Measurements from ENCODE around the gene ZNF593OS. TPM values are rescaled to one million over a fixed set of nuclear protein-coding genes. Genes with fewer than 3 reads are reported as not detected.
A peak's percentile ranks its signal among the peaks of the same experiment; 100 is the strongest.

ZNF593OS gene
- total and polyA plus RNA-seq, 8 donors, result 1.0 to 3.2 (median 1.2) TPM; not detected in 2

DNA sequence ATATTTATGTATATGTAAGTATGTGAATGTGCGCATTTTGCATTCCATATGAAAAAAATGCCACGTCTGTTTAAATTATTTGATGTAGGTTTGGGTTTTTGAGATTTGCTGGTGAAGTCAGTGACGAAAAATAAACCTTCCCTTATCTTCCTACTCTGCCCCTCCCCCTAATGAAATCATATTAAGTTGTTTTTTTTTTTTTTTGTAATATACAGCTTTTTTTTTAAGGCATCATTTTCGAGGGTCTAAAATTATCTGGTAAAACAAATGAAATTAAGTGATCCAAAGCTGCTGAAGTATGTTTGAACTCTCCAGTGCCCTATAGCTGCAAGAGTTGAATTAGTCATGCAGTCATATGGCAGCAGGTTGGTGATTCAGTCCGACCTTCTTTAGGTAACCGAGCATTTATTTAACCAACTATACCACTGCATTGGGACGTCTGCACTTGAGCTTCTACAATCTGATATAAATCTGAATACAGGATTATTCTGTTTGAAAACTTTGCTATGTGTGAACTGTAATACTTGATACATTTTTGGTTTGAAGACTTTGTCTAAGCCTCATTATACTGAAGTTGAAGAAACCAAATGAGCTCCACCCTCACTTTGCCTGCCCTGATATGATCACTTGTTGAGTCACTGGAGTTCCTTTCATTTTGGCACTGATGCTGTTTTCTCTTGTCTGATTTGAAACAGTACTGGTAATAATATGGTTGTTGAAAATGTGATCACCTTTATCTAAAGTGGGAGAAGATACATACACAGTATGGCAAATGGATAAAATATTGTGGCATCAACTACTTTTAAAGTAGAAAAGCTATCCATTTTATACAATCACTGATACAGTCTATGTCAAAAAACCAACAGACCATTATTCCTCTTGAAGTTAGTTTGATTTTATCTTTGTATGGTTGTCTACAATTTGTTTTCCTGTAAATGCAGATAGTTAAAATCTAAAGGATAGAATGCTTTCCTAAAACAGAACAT is 48.4 kb downstream of the ZNF593OS start:
- Histone ChIP-seq H3K27ac (peak overlapping the region in 1 of 2 donors; percentile 74), H3K4me1 (peaks cover 5 to 81% of the 10 kb centered on the region in 2 donors), H3K4me3 (no peak overlapping the region)

GRCh38 chr1:26121854-26122773 is 49.5 kb downstream of the ZNF593OS start:
- no peak overlapping the region for H3K4me3 ChIP-seq
- DNase-seq, result no peak
- no peaks in the 10 kb centered on the region for H3K9me3 ChIP-seq
- TF ChIP-seq, protein P1, sequence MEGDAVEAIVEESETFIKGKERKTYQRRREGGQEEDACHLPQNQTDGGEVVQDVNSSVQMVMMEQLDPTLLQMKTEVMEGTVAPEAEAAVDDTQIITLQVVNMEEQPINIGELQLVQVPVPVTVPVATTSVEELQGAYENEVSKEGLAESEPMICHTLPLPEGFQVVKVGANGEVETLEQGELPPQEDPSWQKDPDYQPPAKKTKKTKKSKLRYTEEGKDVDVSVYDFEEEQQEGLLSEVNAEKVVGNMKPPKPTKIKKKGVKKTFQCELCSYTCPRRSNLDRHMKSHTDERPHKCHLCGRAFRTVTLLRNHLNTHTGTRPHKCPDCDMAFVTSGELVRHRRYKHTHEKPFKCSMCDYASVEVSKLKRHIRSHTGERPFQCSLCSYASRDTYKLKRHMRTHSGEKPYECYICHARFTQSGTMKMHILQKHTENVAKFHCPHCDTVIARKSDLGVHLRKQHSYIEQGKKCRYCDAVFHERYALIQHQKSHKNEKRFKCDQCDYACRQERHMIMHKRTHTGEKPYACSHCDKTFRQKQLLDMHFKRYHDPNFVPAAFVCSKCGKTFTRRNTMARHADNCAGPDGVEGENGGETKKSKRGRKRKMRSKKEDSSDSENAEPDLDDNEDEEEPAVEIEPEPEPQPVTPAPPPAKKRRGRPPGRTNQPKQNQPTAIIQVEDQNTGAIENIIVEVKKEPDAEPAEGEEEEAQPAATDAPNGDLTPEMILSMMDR (IDR thresholded peaks at IDR 0.05), result no peak
- peaks cover 0 to 21% of the 10 kb centered on the region in 2 donors for H3K36me3 ChIP-seq
- ATAC-seq, result peak; percentile 5
- H3K4me1 ChIP-seq, result peaks cover 5 to 70% of the 10 kb centered on the region in 2 donors
- H3K27me3 ChIP-seq, result no peaks in the 10 kb centered on the region
- peak overlapping the region; percentile 46 to 74 for H3K27ac ChIP-seq
- intact Hi-C loops (cut with DNase I), result no loop called here

More for the DNA sequence above, 48.4 kb downstream of the ZNF593OS start:
- TF ChIP-seq, protein P1 (IDR thresholded peaks at IDR 0.05), result no peak
- DNase-seq (no peak), ATAC-seq (peak; percentile 11)
- Histone ChIP-seq H3K36me3 (peaks cover 0 to 14% of the 10 kb centered on the region in 2 donors), H3K9me3 (no peaks in the 10 kb centered on the region), H3K27me3 (no peaks in the 10 kb centered on the region)
- intact Hi-C loops (cut with DNase I), result no loop called here

- ATAC-seq (no peak), DNase-seq (no peak)
- Histone ChIP-seq H3K27ac (no peak overlapping the region), H3K4me3 (no peak overlapping the region), H3K9me3 (no peaks in the 10 kb centered on the region), H3K27me3 (no peaks in the 10 kb centered on the region), H3K4me1 (peaks cover 8 to 60% of the 10 kb centered on the region in 2 donors), H3K36me3 (peaks cover 0 to 37% of the 10 kb centered on the region in 2 donors)
- intact Hi-C loops (cut with DNase I), result no loop called here
- TF ChIP-seq, protein P1 (IDR thresholded peaks at IDR 0.05), result no peak
Measured at GRCh38 chr1:26119892-26120608, 51.6 kb downstream of the ZNF593OS start.

Other genes starting within 250 kb of the ZNF593OS start
- 10 to 100 TPM; 13.6 to 25.2 TPM for gene PAFAH2, start 173.8 kb downstream of the ZNF593OS start, total RNA-seq
- 10 to 100 TPM; 11.7 to 17.5 (median 12.9) TPM for gene PAFAH2, start 173.8 kb downstream of the ZNF593OS start, polyA plus RNA-seq (ENCODE audit: insufficient read length in 6 of 6)
- gene EXTL1, start 150.1 kb downstream of the ZNF593OS start, total RNA-seq, result 1 to 10 TPM in 1 of 2 donors, under 1 TPM in 1; 0.13 to 1.0 TPM
- under 1 TPM; 0.71 to 0.90 (median 0.79) TPM for gene EXTL1, start 150.1 kb downstream of the ZNF593OS start, polyA plus RNA-seq (ENCODE audit: insufficient read length in 6 of 6)
- under 1 TPM in 1 of 2 donors, not detected in 1; 0.15 TPM for gene SLC30A2, start 125.7 kb downstream of the ZNF593OS start, total RNA-seq
- gene SLC30A2, start 125.7 kb downstream of the ZNF593OS start, polyA plus RNA-seq (ENCODE audit: insufficient read length in 6 of 6), result under 1 TPM; 0.14 to 0.29 (median 0.27) TPM
- gene TRIM63, start 104.2 kb downstream of the ZNF593OS start, total RNA-seq, result under 1 TPM; 0.15 to 0.26 TPM
- 1 to 10 TPM in 2 of 6 donors, under 1 TPM in 1, not detected in 3; 0.29 to 1.8 (median 1.2) TPM for gene TRIM63, start 104.2 kb downstream of the ZNF593OS start, polyA plus RNA-seq (ENCODE audit: insufficient read length in 6 of 6)
- gene PDIK1L, start 60.0 kb downstream of the ZNF593OS start, total RNA-seq, result 10 to 100 TPM in 1 of 2 donors, 1 to 10 TPM in 1; 7.0 to 12.7 TPM
- 10 to 100 TPM; 20.6 to 26.0 (median 23.2) TPM for gene PDIK1L, start 60.0 kb downstream of the ZNF593OS start, polyA plus RNA-seq (ENCODE audit: insufficient read length in 6 of 6)
- gene FAM110D, start 12.8 kb downstream of the ZNF593OS start, total RNA-seq, result 1 to 10 TPM; 2.3 to 5.1 TPM
- 1 to 10 TPM; 1.0 to 2.2 (median 1.4) TPM for gene FAM110D, start 12.8 kb downstream of the ZNF593OS start, polyA plus RNA-seq (ENCODE audit: insufficient read length in 6 of 6)
- gene C1orf232, start 2.9 kb downstream of the ZNF593OS start, total RNA-seq, result not detected
- not detected for gene C1orf232, start 2.9 kb downstream of the ZNF593OS start, polyA plus RNA-seq (ENCODE audit: insufficient read length in 6 of 6)
- 10 to 100 TPM; 23.2 to 32.2 TPM for gene ZNF593, start 1.9 kb downstream of the ZNF593OS start, total RNA-seq
- 10 to 100 TPM in 5 of 6 donors, 1 to 10 TPM in 1; 8.7 to 18.1 (median 13.7) TPM for gene ZNF593, start 1.9 kb downstream of the ZNF593OS start, polyA plus RNA-seq (ENCODE audit: insufficient read length in 6 of 6)
- 10 to 100 TPM; 17.2 to 32.9 TPM for gene CNKSR1, start 5.7 kb upstream of the ZNF593OS start, total RNA-seq
- gene CNKSR1, start 5.7 kb upstream of the ZNF593OS start, polyA plus RNA-seq (ENCODE audit: insufficient read length in 6 of 6), result 10 to 100 TPM; 15.8 to 25.5 (median 22.5) TPM
- not detected for gene CATSPER4, start 18.8 kb upstream of the ZNF593OS start, total RNA-seq
- gene CATSPER4, start 18.8 kb upstream of the ZNF593OS start, polyA plus RNA-seq (ENCODE audit: insufficient read length in 6 of 6), result under 1 TPM in 2 of 6 donors, not detected in 4; 0.11 to 0.13 TPM
- 10 to 100 TPM; 12.1 to 13.6 TPM for gene CEP85, start 62.4 kb upstream of the ZNF593OS start, total RNA-seq
- gene CEP85, start 62.4 kb upstream of the ZNF593OS start, polyA plus RNA-seq (ENCODE audit: insufficient read length in 6 of 6), result 10 to 100 TPM; 20.8 to 24.8 (median 21.7) TPM
- 100 to 1,000 TPM; 210 to 347 TPM for gene SH3BGRL3, start 108.3 kb upstream of the ZNF593OS start, total RNA-seq
- gene SH3BGRL3, start 108.3 kb upstream of the ZNF593OS start, polyA plus RNA-seq (ENCODE audit: insufficient read length in 6 of 6), result 100 to 1,000 TPM in 4 of 6 donors, 10 to 100 TPM in 2; 90.4 to 120 (median 106) TPM
- gene UBXN11, start 134.8 kb upstream of the ZNF593OS start, total RNA-seq, result 10 to 100 TPM; 24.0 to 43.1 TPM
- gene UBXN11, start 134.8 kb upstream of the ZNF593OS start, polyA plus RNA-seq (ENCODE audit: insufficient read length in 6 of 6), result 10 to 100 TPM; 23.0 to 29.7 (median 26.1) TPM
- gene CD52, start 146.1 kb upstream of the ZNF593OS start, total RNA-seq, result 100 to 1,000 TPM in 1 of 2 donors, 10 to 100 TPM in 1; 96.7 to 170 TPM
- 1 to 10 TPM; 2.6 to 6.4 (median 5.8) TPM for gene CD52, start 146.1 kb upstream of the ZNF593OS start, polyA plus RNA-seq (ENCODE audit: insufficient read length in 6 of 6)
- 1 to 10 TPM; 2.0 to 7.6 TPM for gene CRYBG2, start 182.3 kb upstream of the ZNF593OS start, total RNA-seq
- 1 to 10 TPM in 5 of 6 donors, under 1 TPM in 1; 0.94 to 2.4 (median 1.4) TPM for gene CRYBG2, start 182.3 kb upstream of the ZNF593OS start, polyA plus RNA-seq (ENCODE audit: insufficient read length in 6 of 6)
- gene ZNF683, start 200.9 kb upstream of the ZNF593OS start, total RNA-seq, result under 1 TPM; 0.47 to 0.86 TPM
- gene ZNF683, start 200.9 kb upstream of the ZNF593OS start, polyA plus RNA-seq (ENCODE audit: insufficient read length in 6 of 6), result under 1 TPM in 5 of 6 donors, not detected in 1; 0.09 to 0.22 (median 0.18) TPM
- not detected for gene LIN28A, start 239.0 kb upstream of the ZNF593OS start, total RNA-seq
- under 1 TPM; 0.06 to 0.11 (median 0.10) TPM for gene LIN28A, start 239.0 kb upstream of the ZNF593OS start, polyA plus RNA-seq (ENCODE audit: insufficient read length in 6 of 6)